IMR-90 (cell line): ENCODE results near the gene TENT5A. TPM values are rescaled to one million over a fixed set of nuclear protein-coding genes. Genes with fewer than 3 reads are reported as not detected.
A peak's percentile ranks its signal among the peaks of the same experiment; 100 is the strongest.

Experiments
- ATAC-seq: fragments of 200-7000 bp; cut with Tn5 transposase; 2 replicates; pipeline ENCODE4 v1.9.1; 2020; ENCODE audit warnings: low read depth, mild to moderate bottlenecking, moderate library complexity
- BruUV-seq: library from RNA; stranded (reverse); fragments of 400-500 nt; replicated peaks from 2 replicates; lab custom pipeline; 2021; lab: Mats Ljungman, UMichigan
- CTCF ChIA-PET: fragments of 300-600 bp; formaldehyde crosslinking; extraction: SDS; loops from one replicate; lab custom pipeline; 2021; ENCODE audit warnings: antibody characterized with exemption; lab: Yijun Ruan, JAX
- POLR2A ChIA-PET: fragments of 300-600 bp; sonication (Branson Sonifier 250); formaldehyde crosslinking; loops from one replicate; lab custom pipeline; 2022; ENCODE audit warnings: antibody characterized with exemption; ENCODE audit not compliant: unreplicated experiment; lab: Charles Lee
- DNase-seq: peaks from one replicate; pipeline ENCODE4 v3.0.0; 2013
- H2AFZ ChIP-seq: replicated peaks from 2 replicates; pipeline ENCODE3; 2013; ENCODE audit warnings: low read length, mild to moderate bottlenecking; ENCODE audit not compliant: poor library complexity
- H2AK5ac ChIP-seq: 2 replicates; pipeline ENCODE4 v1.6.1; 2013; ENCODE audit warnings: low read depth, low read length, inconsistent platforms
- H2AK9ac ChIP-seq: replicated peaks from 2 replicates; pipeline ENCODE3; 2013; ENCODE audit warnings: mild to moderate bottlenecking, low read depth, low read length, moderate library complexity; ENCODE audit not compliant: poor library complexity
- H2BK120ac ChIP-seq: 2 replicates; pipeline ENCODE4 v1.6.1; 2013; ENCODE audit warnings: low read depth, low read length, inconsistent platforms
- H2BK15ac ChIP-seq: 3 replicates; pipeline ENCODE4 v1.6.1; 2013; ENCODE audit warnings: low read depth, low read length, inconsistent platforms
- H2BK20ac ChIP-seq: 2 replicates; pipeline ENCODE4 v1.6.1; 2013; ENCODE audit warnings: low read depth, mild to moderate bottlenecking, inconsistent platforms, low read length, moderate library complexity
- H2BK5ac ChIP-seq: 2 replicates; pipeline ENCODE4 v1.6.1; 2013; ENCODE audit warnings: mild to moderate bottlenecking, low read depth, low read length, inconsistent platforms; ENCODE audit not compliant: poor library complexity, severe bottlenecking
- H3K14ac ChIP-seq: replicated peaks from 2 replicates; pipeline ENCODE4 v1.6.1; 2013; ENCODE audit warnings: low read depth, low read length, inconsistent platforms
- H3K18ac ChIP-seq: 2 replicates; pipeline ENCODE4 v1.6.1; 2013; ENCODE audit warnings: low read depth, low read length, control low read depth
- H3K23ac ChIP-seq: 2 replicates; pipeline ENCODE4 v1.6.1; 2013; ENCODE audit warnings: low read depth, low read length, inconsistent platforms
- H3K27ac ChIP-seq: 2 replicates; pipeline ENCODE4 v1.5.1; 2013; ENCODE audit warnings: mild to moderate bottlenecking, control low read depth, low read length; ENCODE audit not compliant: insufficient read depth
- H3K27me3 ChIP-seq: 2 replicates; pipeline ENCODE4 v1.6.1; 2013; ENCODE audit warnings: low read length; ENCODE audit not compliant: control insufficient read depth, insufficient read depth
- H3K36me3 ChIP-seq: 2 replicates; pipeline ENCODE4 v1.6.1; 2013; ENCODE audit warnings: low read length, mixed read lengths; ENCODE audit not compliant: control insufficient read depth, insufficient read depth
- H3K4ac ChIP-seq: 2 replicates; pipeline ENCODE4 v1.6.1; 2013; ENCODE audit warnings: low read depth, low read length, inconsistent platforms
- H3K4me1 ChIP-seq: 2 replicates; pipeline ENCODE4 v1.6.1; 2013; ENCODE audit warnings: low read length, mixed read lengths; ENCODE audit not compliant: control insufficient read depth, insufficient read depth
- H3K4me2 ChIP-seq: 2 replicates; pipeline ENCODE4 v1.6.1; 2013; ENCODE audit warnings: low read depth, mild to moderate bottlenecking, control low read depth, low read length, moderate library complexity
- H3K4me3 ChIP-seq: 2 replicates; pipeline ENCODE4 v1.5.1; 2013; ENCODE audit warnings: low read depth, mild to moderate bottlenecking, control low read depth, low read length, moderate library complexity; ENCODE audit not compliant: insufficient read depth
- H3K56ac ChIP-seq: 2 replicates; pipeline ENCODE4 v1.6.1; 2013; ENCODE audit warnings: low read length, inconsistent platforms; ENCODE audit not compliant: insufficient read depth; ENCODE audit errors: extremely low read depth
- H3K79me1 ChIP-seq, 2 experiments: 2 replicates each; pipeline ENCODE4 v1.6.1; 2013; ENCODE audit warnings: low read length in 2 of 2, inconsistent platforms in 1 of 2, low read depth in 1 of 2
- H3K9ac ChIP-seq: 2 replicates; pipeline ENCODE4 v1.6.1; 2013; ENCODE audit warnings: low read depth, low read length, control low read depth
- H3K9me1 ChIP-seq: 2 replicates; pipeline ENCODE4 v1.6.1; 2013; ENCODE audit warnings: low read length, inconsistent platforms; ENCODE audit not compliant: insufficient read depth
- H3K9me3 ChIP-seq: 2 replicates; pipeline ENCODE4 v1.6.1; 2013; ENCODE audit warnings: low read length; ENCODE audit not compliant: control insufficient read depth, insufficient read depth
- H4K20me1 ChIP-seq: 2 replicates; pipeline ENCODE4 v1.6.1; 2013; ENCODE audit warnings: low read length, inconsistent platforms; ENCODE audit not compliant: insufficient read depth
- H4K5ac ChIP-seq: 2 replicates; pipeline ENCODE4 v1.6.1; 2013; ENCODE audit warnings: mild to moderate bottlenecking, low read depth, low read length, control low read depth
- H4K8ac ChIP-seq, 2 experiments: 2 replicates each; pipeline ENCODE4 v1.6.1; 2013; ENCODE audit warnings: low read depth in 2 of 2, low read length in 2 of 2, control low read depth in 1 of 2, inconsistent platforms in 1 of 2
- H4K91ac ChIP-seq: 2 replicates; pipeline ENCODE4 v1.6.1; 2013; ENCODE audit warnings: low read depth, low read length, inconsistent platforms; ENCODE audit not compliant: insufficient read depth
- BHLHE40 ChIP-seq: fragments of 150-350 bp; IDR thresholded peaks from 2 replicates; pipeline ENCODE4 v1.6.1; 2016; ENCODE audit warnings: mild to moderate bottlenecking, low read depth, low read length
- CEBPB ChIP-seq: IDR thresholded peaks from 2 replicates; pipeline ENCODE4 v1.6.1; 2012; ENCODE audit warnings: low read depth, low read length, improper control_type of control experiment
- ELK1 ChIP-seq: fragments of 150-350 bp; IDR thresholded peaks from 2 replicates; pipeline ENCODE4 v1.6.1; 2016; ENCODE audit warnings: low read depth, mild to moderate bottlenecking, low read length, moderate library complexity, borderline replicate concordance
- MAFK ChIP-seq: IDR thresholded peaks from 2 replicates; pipeline ENCODE4 v1.6.1; 2012; ENCODE audit warnings: low read depth, low read length, improper control_type of control experiment
- MAZ ChIP-seq: IDR thresholded peaks from 2 replicates; pipeline ENCODE4 v1.6.1; 2012; ENCODE audit warnings: low read depth, mild to moderate bottlenecking, low read length, improper control_type of control experiment, moderate library complexity, borderline replicate concordance
- MXI1 ChIP-seq: IDR thresholded peaks from 2 replicates; pipeline ENCODE4 v1.6.1; 2012; ENCODE audit warnings: low read depth, mild to moderate bottlenecking, low read length, moderate library complexity, borderline replicate concordance
- NFE2L2 ChIP-seq: fragments of 150-350 bp; IDR thresholded peaks from 2 replicates; pipeline ENCODE4 v1.6.1; 2016; ENCODE audit warnings: low read depth, mild to moderate bottlenecking, low read length
- POLR2A ChIP-seq: IDR thresholded peaks from 2 replicates; pipeline ENCODE4 v1.6.1; 2012; ENCODE audit warnings: mild to moderate bottlenecking, low read depth, low read length
- RAD21 ChIP-seq: IDR thresholded peaks from 2 replicates; pipeline ENCODE4 v1.6.1; 2012; ENCODE audit warnings: low read length, improper control_type of control experiment
- RCOR1 ChIP-seq: IDR thresholded peaks from 2 replicates; pipeline ENCODE4 v1.6.1; 2012; ENCODE audit warnings: mild to moderate bottlenecking, low read length, improper control_type of control experiment; ENCODE audit not compliant: insufficient replicate concordance
- SMC3 ChIP-seq: fragments of 150-350 bp; IDR thresholded peaks from 2 replicates; pipeline ENCODE4 v1.6.1; 2016; ENCODE audit warnings: low read depth, mild to moderate bottlenecking, antibody characterized with exemption, low read length, moderate library complexity
- USF2 ChIP-seq: fragments of 150-350 bp; IDR thresholded peaks from 2 replicates; pipeline ENCODE4 v1.6.1; 2017; ENCODE audit warnings: mild to moderate bottlenecking, antibody characterized with exemption, low read length, low read depth
- WGBS, 2 experiments: methylation state at CpG; one replicate each; pipeline versions ENCODE4 v1.1.5 to v1.1.7; 2013; ENCODE audit warnings: missing lambda C conversion rate in 2 of 2; ENCODE audit not compliant: insufficient read length in 1 of 2; ENCODE audit errors: extremely low coverage in 2 of 2; 5-methylcytosine and 5-hydroxymethylcytosine counted together
- dilution Hi-C: fragments of 300-500 bp; cut with HindIII; formaldehyde crosslinking; loops from one replicate; pipeline ENCODE4 v1.14.3; 2018; ENCODE audit warnings: low sequenced_read_pairs; ENCODE audit not compliant: unreplicated experiment
- in situ Hi-C: fragments of 300-500 bp; cut with MboI; formaldehyde crosslinking; loops from 3 replicates; pipeline ENCODE4 v1.14.3; 2019; ENCODE audit warnings: low sequenced_read_pairs, inconsistent platforms, mixed read lengths
- intact Hi-C: fragments of 100-400 bp; cut with micrococcal nuclease; formaldehyde crosslinking; loops from 2 replicates; pipeline ENCODE4 v1.10.0; 2022
- polyA plus RNA-seq, 3 experiments: library from polyadenylated mRNA; depleted of rRNA; stranded (reverse); fragments of >200 nt; gene quantifications; 2 replicates each; pipeline ENCODE4 v1.2.3, GENCODE V29; 2012; ENCODE audit warnings: low replicate concordance in 1 of 3
- total RNA-seq: library from RNA; depleted of rRNA; stranded (reverse); fragments of >200 nt; gene quantifications from 2 replicates; pipeline ENCODE4 v1.2.3, GENCODE V29; 2012

Gene TENT5A
- total and polyA plus RNA-seq, 2 of the 4 experiments (the other 2 are of a cell fraction), result 3.5 to 10.8 TPM

GRCh38 chr6:81749707-81750106, 2.8 kb downstream of the TENT5A start:
- Histone ChIP-seq H2BK20ac (no peak overlapping the region), H3K56ac (no peak overlapping the region), H3K27ac (no peak overlapping the region), H2BK120ac (no peak overlapping the region), H3K9ac (no peak overlapping the region), H4K8ac (no peak overlapping the region), H3K4me3 (peak overlapping the region; percentile 92; the same call in 1 of the 2 replicates), H3K18ac (no peak overlapping the region), H3K36me3 (peaks cover 16% of the 10 kb centered on the region), H3K4me1 (peaks cover 12% of the 10 kb centered on the region), H2AK9ac (no peak overlapping the region), H3K14ac (peak overlapping the region; percentile 25; the same call in 1 of the 2 replicates), H2BK15ac (no peak overlapping the region), H4K20me1 (peaks cover 20% of the 10 kb centered on the region; the same call in 1 of the 2 replicates), H2AK5ac (no peak overlapping the region), H4K91ac (no peak overlapping the region), H3K9me3 (no peaks in the 10 kb centered on the region), H3K27me3 (no peaks in the 10 kb centered on the region), H3K9me1 (peaks cover 11% of the 10 kb centered on the region), H3K79me1 (peaks cover 18 to 51% of the 10 kb centered on the region in 2 experiments), H4K5ac (no peak overlapping the region), H2BK5ac (no peak overlapping the region), H3K4me2 (peak overlapping the region; percentile 83), H3K4ac (no peak overlapping the region), H3K23ac (peak overlapping the region; percentile 33), H2AFZ (no peak overlapping the region)
- no peak for TF ChIP-seq RAD21
- TF ChIP-seq MAZ, result no peak
- no peak for TF ChIP-seq ELK1
- TF ChIP-seq POLR2A, result no peak
- no peak for TF ChIP-seq NFE2L2
- no peak for TF ChIP-seq USF2
- TF ChIP-seq MAFK, result no peak
- no peak for TF ChIP-seq MXI1
- TF ChIP-seq SMC3, result no peak
- TF ChIP-seq BHLHE40, result no peak
- TF ChIP-seq CEBPB, result no peak
- TF ChIP-seq RCOR1, result no peak
- DNase-seq (no peak), ATAC-seq (no peak)
- dilution Hi-C loops, result no loop called here
- 80% methylated on average over 1 of the region's 5 CpGs; no CpG with 5 or more reads in 1 of the 2 experiments for WGBS, 2 experiments
- ChIA-PET POLR2A (interaction anchor here (0.6 to 0.7 kb wide), 2 partner anchors 26 to 200 kb away, joined by 3 read pairs; no protein-coding TSS in a partner anchor), CTCF (interaction anchor here (0.6 kb wide), 1 partner anchor 18 kb away, joined by 3 read pairs; no protein-coding TSS in a partner anchor)
- intact Hi-C loops, result loop anchor here (2.0 to 10.0 kb wide), 9 partner anchors 188 to 1615 kb away; no protein-coding TSS in a partner anchor
- TSS peak; percentile 16 for BruUV-seq
- in situ Hi-C loops, result loop anchor here (10.0 to 25.0 kb wide), 3 partner anchors 1145 to 1612 kb away; no protein-coding TSS in a partner anchor
